IMR-90 (cell line): ENCODE measurements around the gene RASGRP3.

ENCODE experiments used
- CEBPB ChIP-seq: IDR thresholded peaks from 2 replicates; pipeline ENCODE4 v1.6.1; 2012; ENCODE audit warnings: low read depth, low read length, improper control_type of control experiment
- MAFK ChIP-seq: IDR thresholded peaks from 2 replicates; pipeline ENCODE4 v1.6.1; 2012; ENCODE audit warnings: low read depth, low read length, improper control_type of control experiment
- MAZ ChIP-seq: IDR thresholded peaks from 2 replicates; pipeline ENCODE4 v1.6.1; 2012; ENCODE audit warnings: low read depth, mild to moderate bottlenecking, low read length, improper control_type of control experiment, moderate library complexity, borderline replicate concordance
- MXI1 ChIP-seq: IDR thresholded peaks from 2 replicates; pipeline ENCODE4 v1.6.1; 2012; ENCODE audit warnings: low read depth, mild to moderate bottlenecking, low read length, moderate library complexity, borderline replicate concordance
- POLR2A ChIP-seq: IDR thresholded peaks from 2 replicates; pipeline ENCODE4 v1.6.1; 2012; ENCODE audit warnings: mild to moderate bottlenecking, low read depth, low read length
- RAD21 ChIP-seq: IDR thresholded peaks from 2 replicates; pipeline ENCODE4 v1.6.1; 2012; ENCODE audit warnings: low read length, improper control_type of control experiment
- RFX5 ChIP-seq: IDR thresholded peaks from 2 replicates; pipeline ENCODE4 v1.8.0; 2012; ENCODE audit warnings: low read depth, mild to moderate bottlenecking, low read length, moderate library complexity
- TF ChIP-seq, protein P1 (sequence below): conservative IDR thresholded peaks from 2 replicates; pipeline ENCODE4 v1.5.1; 2012; ENCODE audit warnings: mild to moderate bottlenecking, low read depth, low read length, improper control_type of control experiment
- TF ChIP-seq, protein P2 (sequence below): fragments of 150-350 bp; IDR thresholded peaks from 2 replicates; pipeline ENCODE4 v1.6.1; 2017; ENCODE audit warnings: mild to moderate bottlenecking, antibody characterized with exemption, low read length, low read depth

- TF ChIP-seq, protein P1, sequence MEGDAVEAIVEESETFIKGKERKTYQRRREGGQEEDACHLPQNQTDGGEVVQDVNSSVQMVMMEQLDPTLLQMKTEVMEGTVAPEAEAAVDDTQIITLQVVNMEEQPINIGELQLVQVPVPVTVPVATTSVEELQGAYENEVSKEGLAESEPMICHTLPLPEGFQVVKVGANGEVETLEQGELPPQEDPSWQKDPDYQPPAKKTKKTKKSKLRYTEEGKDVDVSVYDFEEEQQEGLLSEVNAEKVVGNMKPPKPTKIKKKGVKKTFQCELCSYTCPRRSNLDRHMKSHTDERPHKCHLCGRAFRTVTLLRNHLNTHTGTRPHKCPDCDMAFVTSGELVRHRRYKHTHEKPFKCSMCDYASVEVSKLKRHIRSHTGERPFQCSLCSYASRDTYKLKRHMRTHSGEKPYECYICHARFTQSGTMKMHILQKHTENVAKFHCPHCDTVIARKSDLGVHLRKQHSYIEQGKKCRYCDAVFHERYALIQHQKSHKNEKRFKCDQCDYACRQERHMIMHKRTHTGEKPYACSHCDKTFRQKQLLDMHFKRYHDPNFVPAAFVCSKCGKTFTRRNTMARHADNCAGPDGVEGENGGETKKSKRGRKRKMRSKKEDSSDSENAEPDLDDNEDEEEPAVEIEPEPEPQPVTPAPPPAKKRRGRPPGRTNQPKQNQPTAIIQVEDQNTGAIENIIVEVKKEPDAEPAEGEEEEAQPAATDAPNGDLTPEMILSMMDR, result no peak
- TF ChIP-seq POLR2A (no peak), RFX5 (no peak), MAFK (no peak), MXI1 (no peak), MAZ (no peak), CEBPB (no peak), RAD21 (no peak)
- TF ChIP-seq, protein P2, sequence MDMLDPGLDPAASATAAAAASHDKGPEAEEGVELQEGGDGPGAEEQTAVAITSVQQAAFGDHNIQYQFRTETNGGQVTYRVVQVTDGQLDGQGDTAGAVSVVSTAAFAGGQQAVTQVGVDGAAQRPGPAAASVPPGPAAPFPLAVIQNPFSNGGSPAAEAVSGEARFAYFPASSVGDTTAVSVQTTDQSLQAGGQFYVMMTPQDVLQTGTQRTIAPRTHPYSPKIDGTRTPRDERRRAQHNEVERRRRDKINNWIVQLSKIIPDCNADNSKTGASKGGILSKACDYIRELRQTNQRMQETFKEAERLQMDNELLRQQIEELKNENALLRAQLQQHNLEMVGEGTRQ, result no peak
Observed at GRCh38 chr2:33607905-33608304, 131.5 kb downstream of the RASGRP3 start.
